ENCODE results near the gene ASB1.

ASB1 gene

DNA sequence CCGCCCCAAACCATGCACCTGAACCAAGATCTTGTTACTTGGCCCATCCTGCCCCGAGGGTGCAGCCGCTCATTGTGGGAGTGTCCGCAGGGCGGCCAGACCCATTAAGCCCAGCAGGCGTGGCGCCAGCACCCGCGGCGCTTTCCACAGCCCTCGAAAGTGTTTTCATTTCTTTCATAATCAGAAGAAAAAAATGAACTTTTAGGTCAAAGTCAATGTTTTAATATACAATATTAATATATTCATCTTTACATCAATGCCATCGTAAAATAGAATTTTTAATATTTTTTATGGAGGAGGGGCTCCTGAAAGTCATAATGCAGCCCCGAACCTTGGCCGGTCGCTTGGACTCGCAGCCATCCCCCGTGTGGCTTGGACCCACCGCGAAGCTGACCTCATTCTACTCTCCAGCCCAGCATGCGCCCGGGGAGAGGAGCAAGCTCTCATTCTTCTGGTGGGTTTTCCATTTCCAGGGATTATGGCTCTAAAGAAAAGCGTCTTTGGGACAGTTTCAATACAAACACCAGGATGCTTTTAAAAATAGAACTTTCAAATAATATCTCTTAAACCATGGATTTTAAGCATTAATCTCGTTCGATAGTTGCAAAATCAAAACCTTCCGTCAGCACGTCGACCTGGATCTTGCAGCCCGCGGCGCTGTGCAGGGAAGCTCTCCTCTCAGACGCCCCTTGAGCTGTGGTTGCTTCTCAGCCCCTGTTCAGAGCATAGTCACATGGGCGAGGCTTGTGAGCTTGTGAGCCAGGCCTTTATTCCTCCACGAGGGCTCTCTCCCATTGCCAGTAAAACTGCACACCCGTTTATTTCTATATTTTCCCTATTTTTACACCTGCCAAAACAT lies 17.2 kb upstream of the ASB1 start:
- DNase-seq (ENCODE audit: low read depth): no peak
- TF ChIP-seq, protein P1, sequence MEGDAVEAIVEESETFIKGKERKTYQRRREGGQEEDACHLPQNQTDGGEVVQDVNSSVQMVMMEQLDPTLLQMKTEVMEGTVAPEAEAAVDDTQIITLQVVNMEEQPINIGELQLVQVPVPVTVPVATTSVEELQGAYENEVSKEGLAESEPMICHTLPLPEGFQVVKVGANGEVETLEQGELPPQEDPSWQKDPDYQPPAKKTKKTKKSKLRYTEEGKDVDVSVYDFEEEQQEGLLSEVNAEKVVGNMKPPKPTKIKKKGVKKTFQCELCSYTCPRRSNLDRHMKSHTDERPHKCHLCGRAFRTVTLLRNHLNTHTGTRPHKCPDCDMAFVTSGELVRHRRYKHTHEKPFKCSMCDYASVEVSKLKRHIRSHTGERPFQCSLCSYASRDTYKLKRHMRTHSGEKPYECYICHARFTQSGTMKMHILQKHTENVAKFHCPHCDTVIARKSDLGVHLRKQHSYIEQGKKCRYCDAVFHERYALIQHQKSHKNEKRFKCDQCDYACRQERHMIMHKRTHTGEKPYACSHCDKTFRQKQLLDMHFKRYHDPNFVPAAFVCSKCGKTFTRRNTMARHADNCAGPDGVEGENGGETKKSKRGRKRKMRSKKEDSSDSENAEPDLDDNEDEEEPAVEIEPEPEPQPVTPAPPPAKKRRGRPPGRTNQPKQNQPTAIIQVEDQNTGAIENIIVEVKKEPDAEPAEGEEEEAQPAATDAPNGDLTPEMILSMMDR (conservative IDR thresholded peaks at IDR 0.05; ENCODE audit: low read depth, low read length): no peak
- H3K4me3 ChIP-seq (ENCODE audit: low read depth, low read length): no peak overlapping the region

DNA sequence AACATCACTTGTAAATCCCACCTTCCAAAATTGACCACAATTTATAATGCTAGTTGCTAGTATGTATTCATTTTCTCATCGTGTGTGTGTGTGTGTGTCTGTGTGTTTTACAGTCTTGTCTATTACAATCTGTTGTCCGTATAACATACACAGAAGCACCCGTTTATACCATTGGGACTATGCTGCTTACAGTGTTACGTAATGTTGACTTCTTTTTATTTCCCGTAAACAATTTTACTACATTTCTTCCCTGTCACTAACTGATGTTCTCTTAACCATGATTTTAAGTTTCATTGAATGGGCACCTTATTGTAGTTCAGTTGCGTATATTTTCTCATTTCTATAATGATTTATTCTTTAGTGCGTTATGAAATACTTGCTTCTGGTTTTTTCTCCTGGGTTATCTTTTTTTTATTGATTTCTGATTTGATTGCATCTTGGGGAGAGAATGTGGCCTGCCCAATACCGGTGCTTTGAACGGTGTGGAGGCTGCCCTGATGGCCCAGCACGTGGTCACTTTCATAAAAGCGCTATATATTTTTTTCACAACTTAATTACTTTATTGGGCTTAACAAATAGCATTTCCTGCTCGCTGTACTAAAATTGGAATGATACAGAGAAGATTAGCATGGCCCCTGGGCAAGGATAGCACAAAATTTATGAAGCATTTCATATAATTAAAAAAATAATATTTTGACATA lies 14.5 kb upstream of the ASB1 start:
- no peak for DNase-seq (ENCODE audit: low read depth)
- TF ChIP-seq, protein P1 (conservative IDR thresholded peaks at IDR 0.05; ENCODE audit: low read depth, low read length): no peak
- no peak overlapping the region for H3K4me3 ChIP-seq (ENCODE audit: low read depth, low read length)

DNA sequence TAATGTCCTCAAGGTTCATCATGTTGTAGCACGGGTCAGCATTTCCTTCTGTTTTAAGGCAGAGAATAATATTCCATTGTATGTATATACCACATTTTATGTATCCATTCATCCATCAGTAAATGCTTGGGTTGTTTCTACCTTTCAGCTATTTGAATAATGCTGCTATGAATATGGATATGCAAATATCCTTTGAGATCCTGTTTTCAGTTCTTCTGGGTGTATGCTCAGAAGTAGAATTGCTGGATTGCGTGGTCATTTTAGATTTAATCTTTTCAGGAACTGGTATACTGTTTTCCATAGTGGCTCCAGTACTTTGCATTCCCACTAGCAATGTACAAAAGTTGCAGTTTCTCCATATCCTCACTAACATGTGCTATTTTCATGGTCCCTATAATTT lies 13.4 kb upstream of the ASB1 start:
- no peak overlapping the region for H3K4me3 ChIP-seq (ENCODE audit: low read depth, low read length)
- TF ChIP-seq, protein P1 (conservative IDR thresholded peaks at IDR 0.05; ENCODE audit: low read depth, low read length): no peak
- no peak for DNase-seq (ENCODE audit: low read depth)

DNA sequence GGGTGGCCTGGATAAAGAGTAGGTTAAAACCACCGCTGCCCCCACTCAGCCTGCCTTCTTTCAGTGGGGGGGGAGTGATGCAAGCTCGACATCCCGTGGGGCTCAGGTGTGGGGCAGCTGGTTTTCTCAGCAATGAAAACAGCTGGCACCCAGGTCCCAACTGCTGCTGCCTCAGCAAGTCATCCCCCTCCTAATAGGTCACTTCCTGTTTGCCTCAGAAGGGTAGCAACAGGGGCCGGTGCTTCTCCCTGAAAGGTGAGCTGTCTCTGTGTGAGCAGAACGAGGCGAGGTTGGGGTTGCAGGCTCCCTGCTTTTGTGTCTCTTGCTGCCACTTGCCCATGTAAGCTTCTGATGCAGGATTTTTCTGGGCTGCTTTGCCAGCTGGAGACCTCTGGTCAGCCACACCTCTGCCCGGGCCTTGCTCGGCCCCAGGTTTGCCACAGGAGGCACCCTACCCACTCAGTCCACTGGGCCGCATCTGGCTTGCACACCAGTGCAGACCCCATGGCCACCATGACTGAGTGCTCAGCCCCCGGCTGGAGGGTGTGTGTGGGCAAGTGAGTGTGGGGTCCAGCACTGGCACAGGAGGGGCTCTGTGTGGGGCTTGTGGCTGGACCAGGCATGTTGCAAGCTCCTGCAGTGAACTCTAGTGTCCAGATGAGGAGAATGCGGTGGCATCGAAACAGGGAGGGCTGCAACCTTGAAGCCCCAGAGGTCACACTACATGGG lies 11.5 kb upstream of the ASB1 start:
- DNase-seq (ENCODE audit: low read depth): no peak
- TF ChIP-seq, protein P1 (conservative IDR thresholded peaks at IDR 0.05; ENCODE audit: low read depth, low read length): no peak
- no peak overlapping the region for H3K4me3 ChIP-seq (ENCODE audit: low read depth, low read length)

- no peak overlapping the region for H3K4me3 ChIP-seq (ENCODE audit: low read depth, low read length)
- TF ChIP-seq, protein P1 (conservative IDR thresholded peaks at IDR 0.05; ENCODE audit: low read depth, low read length): no peak
- DNase-seq (ENCODE audit: low read depth): no peak
Observed at GRCh38 chr2:238415893-238416292, 10.8 kb upstream of the ASB1 start.

- DNase-seq (ENCODE audit: low read depth): peak; percentile 67
- TF ChIP-seq, protein P1 (conservative IDR thresholded peaks at IDR 0.05; ENCODE audit: low read depth, low read length): no peak
- no peak overlapping the region for H3K4me3 ChIP-seq (ENCODE audit: low read depth, low read length)
Observed at GRCh38 chr2:238418196-238418998, 8.3 kb upstream of the ASB1 start.

Measured in choroid plexus epithelial cell (primary cell).